KG1 (cell line): ENCODE data around the gene BLCAP.
"Not testable (repeated sequence)": the region's sequence is repeated elsewhere in the genome, so short reads cannot be mapped to it uniquely, and the experiment has no call there.

Source experiments
- DNase-seq: peaks from one replicate; lab custom pipeline; 2025; lab: John Stamatoyannopoulos, UW

Gene BLCAP

GRCh38 chr20:37480919-37481318, 46.8 kb downstream of the BLCAP start:
- no peak for DNase-seq

- no peak for DNase-seq
These were observed 47.6 kb downstream of the BLCAP start for GRCh38 chr20:37479925-37480691.

GRCh38 chr20:37479266-37479665, 48.4 kb downstream of the BLCAP start:
- no peak for DNase-seq

- DNase-seq, result no peak
These were observed 50.6 kb downstream of the BLCAP start for GRCh38 chr20:37477041-37477440.

GRCh38 chr20:37475252-37475651, 52.4 kb downstream of the BLCAP start:
- DNase-seq, result no peak

GRCh38 chr20:37474386-37474785, 53.3 kb downstream of the BLCAP start:
- DNase-seq, result no peak

GRCh38 chr20:37473249-37474000, 54.3 kb downstream of the BLCAP start:
- no peak for DNase-seq

- not testable (repeated sequence) for DNase-seq
These were observed 55.2 kb downstream of the BLCAP start for GRCh38 chr20:37472435-37472834.

GRCh38 chr20:37471741-37472235, 55.9 kb downstream of the BLCAP start:
- DNase-seq, result no peak

- not testable (repeated sequence) for DNase-seq
These were observed 57.5 kb downstream of the BLCAP start for GRCh38 chr20:37470190-37470589.

- DNase-seq, result no peak
These were observed 58.1 kb downstream of the BLCAP start for GRCh38 chr20:37469531-37469930.

- DNase-seq, result no peak
These were observed 58.8 kb downstream of the BLCAP start for GRCh38 chr20:37468886-37469285.
